Midbrain (tissue), 1 donor: ENCODE results near the gene NUP133.
"Not testable (repeated sequence)": the region's sequence is repeated elsewhere in the genome, so short reads cannot be mapped to it uniquely, and the experiment has no call there.

Experiments used
- DNase-seq: peaks from one replicate; lab custom pipeline; 2025; lab: John Stamatoyannopoulos, UW

Gene NUP133

DNA sequence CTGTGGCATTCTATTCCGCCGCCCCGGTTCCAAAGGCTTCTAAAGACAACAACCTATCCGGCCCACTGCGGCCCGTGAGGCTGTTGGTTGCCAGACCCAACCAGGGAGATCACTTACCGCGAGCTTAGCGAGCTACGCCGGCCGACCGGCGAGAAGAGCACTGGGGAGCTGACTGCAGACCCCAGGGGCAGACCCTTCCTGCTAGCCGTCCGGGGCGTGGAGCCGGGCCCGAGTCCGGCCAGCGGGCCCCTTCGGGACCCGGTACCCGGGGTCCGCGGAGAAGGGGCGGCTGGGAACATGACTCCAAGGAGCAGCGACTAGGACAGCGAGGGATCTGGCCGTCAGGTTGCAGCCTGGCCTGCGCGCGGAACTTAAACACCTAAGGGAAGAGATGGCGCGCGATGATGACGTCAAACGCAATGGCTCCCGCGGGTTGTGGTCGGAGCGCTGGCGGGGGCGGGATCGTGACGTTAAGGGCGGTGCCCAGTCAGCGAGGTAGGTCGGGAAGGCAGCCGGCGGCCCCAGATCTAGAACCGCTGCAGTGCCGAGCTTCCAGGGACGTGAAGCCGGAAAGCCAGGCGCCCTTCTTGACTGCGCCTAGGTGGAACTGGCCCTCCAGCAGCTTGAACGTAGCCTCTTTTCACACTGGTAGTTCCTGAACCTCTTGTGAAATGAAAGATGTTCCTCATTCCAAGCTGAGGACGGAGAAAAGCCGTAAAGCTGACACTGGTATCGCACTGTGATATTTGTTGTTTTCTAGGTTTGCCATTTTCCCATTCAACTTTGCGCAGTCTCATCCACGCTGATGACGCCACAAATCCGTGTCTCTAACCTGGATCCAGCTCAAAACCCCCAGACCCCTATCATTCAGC, at the start of gene NUP133:
TSS of gene NUP133 (minus strand) at position 391 of the 872 bp plus-strand sequence. CDS start at position 299, 92 bp downstream.
- DNase-seq: peak; percentile 95

- DNase-seq: no peak
Measured at GRCh38 chr1:229557200-229557850, 49.2 kb upstream of the NUP133 start.

DNA sequence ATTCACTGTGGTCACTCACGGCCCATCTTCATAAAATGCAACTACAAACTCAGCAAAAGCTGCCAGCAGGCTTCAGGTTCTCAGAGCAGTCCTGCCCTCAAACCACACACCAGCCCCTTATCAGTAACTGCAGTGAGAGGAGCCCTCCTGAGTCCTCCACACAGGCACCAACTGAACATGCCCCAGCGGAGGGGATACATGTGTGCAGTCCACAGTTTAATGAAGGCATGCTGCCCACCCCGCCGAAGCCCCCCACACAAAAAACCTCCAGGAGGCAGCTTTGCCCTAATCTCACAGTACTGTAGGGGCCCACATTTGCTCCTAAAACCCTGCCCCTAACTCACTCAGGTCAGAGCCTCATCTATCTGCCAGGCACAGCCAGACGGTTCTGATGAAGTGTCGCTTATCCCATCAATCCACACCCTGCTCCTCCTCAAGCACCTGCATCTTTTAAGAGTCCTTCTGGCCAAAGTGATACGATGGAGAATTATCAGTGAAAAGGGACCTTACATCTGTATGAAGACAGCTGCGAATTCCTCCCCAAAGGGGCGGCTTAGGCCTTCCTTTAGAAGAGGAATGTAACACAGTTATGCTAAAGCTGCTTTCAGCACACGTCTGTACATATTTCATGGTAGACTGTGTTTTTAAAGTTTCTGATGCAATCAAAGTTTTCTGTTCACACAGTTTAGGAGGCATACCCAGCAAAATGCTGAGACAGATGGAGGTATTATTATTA, 46.9 kb upstream of the NUP133 start:
- no peak for DNase-seq

DNA sequence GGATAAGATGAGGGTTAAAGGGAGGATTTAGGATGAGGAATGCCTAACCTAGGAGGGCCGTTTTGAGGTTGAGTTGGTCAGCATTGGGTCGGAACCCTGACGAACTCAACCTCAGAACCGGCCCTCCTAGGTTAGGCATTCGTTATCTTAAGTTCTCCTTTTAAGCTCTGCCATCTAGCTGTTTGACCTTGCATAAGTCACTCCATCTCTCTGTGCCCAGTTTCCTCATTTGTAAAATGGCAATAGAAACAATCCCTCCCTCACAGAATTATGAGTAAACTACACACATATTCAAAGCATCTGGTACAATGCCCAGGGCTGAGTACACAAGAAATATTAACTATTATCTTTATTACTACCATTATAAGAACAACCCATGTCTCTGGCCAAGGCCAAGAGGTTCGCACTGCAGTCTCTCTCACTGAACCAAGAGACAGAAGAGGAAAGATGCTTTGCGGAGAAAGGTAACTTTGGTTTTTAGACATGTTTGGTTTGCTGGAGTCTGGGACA, 45.5 kb upstream of the NUP133 start:
- no peak for DNase-seq

DNA sequence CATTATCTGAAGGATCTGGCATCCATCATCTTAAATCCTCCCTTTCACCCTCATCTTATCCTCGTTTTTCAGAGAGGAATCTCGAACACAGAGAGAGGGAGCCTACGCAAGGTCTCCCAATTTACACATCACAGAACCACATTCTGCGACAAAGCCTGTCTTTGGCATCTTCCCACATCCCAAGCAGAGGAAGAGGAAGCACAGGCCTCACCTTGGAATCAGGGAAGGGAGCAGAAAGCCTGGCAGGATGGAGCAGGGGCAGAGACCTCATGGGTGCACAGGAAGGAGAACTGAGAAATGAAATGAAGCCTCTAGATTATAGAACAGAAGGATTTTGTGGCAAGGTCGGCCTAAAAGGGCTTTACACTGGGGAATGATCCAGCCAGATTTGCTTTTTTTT, 44.6 kb upstream of the NUP133 start:
- DNase-seq: no peak

GRCh38 chr1:229550812-229551567, 42.8 kb upstream of the NUP133 start:
- DNase-seq: no peak

GRCh38 chr1:229547542-229547941, 39.4 kb upstream of the NUP133 start:
- no peak for DNase-seq

GRCh38 chr1:229544587-229544986, 36.4 kb upstream of the NUP133 start:
- DNase-seq: no peak

DNA sequence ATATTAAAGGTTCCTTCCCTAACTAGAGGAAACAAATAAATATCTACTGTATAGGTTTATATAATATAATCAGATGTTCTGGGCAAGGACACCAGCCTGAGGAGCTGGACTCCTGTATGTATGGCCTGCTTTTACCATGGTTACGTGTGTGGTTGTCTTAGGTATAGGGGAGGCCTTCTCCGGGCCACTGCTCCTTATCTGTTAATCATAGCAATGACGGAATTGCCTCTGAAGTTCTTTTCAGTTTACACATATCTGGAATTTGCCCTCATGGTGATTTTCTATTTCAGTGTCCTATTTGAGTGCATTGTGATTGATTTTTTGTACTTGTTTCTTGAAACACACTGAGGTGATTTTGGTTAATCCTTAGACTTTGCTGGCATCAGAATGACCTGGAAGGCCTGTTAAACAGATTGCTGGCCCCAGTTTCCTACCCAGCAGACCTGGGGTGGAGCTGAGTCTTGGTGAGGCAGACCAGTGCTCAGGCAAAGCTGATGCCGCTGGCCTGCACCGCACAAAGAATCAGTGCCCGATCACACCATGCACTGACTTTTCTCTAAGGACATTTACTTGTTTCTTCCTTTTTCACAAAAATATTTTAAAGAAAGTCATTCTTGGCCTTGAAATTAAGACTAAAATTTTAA, 31.8 kb upstream of the NUP133 start:
- no peak for DNase-seq

DNA sequence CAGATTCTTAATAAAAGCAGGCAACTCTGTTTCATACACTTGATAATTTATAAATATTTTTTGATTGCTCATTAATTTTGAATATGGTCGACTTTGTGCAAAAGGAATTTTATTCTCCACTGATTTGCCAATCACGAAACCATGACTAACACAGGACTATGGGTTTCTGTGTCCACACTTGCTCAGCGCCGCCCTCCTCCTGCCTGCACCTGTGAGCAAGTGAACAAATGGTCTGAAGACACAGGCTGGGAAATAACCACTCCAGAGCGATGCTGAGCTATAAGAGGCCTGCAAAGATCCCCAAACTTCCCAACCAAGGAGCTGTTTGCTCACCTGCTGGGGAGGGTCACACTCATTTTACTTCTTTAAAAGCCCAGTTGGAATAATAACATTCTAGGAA, 30.8 kb upstream of the NUP133 start:
- no peak for DNase-seq

GRCh38 chr1:229537894-229538293, 29.8 kb upstream of the NUP133 start:
- no peak for DNase-seq

DNA sequence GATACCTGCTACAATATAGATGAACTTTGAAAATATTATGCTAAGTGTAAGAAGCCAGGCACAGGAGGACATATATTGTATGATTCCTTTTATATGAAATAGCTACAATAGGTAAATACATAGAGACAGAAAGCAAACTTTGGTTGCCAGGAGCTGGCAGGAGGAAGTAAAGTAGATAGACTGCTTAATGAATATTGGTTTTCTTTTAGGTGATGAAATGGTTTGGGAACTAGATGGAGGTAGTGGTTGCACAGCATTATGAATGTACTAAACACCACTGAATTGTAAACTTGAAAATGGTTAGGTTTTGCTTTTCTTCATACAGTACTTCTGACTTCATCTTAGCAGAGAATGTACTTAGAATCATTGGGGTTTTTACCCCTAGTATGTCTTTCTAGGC, 28.8 kb upstream of the NUP133 start:
- no peak for DNase-seq

GRCh38 chr1:229535230-229535629, 27.1 kb upstream of the NUP133 start:
- DNase-seq: no peak

- DNase-seq: no peak
Measured at GRCh38 chr1:229531326-229531725, 23.2 kb upstream of the NUP133 start.

- DNase-seq: no peak
Measured at GRCh38 chr1:229529639-229530038, 21.5 kb upstream of the NUP133 start.

DNA sequence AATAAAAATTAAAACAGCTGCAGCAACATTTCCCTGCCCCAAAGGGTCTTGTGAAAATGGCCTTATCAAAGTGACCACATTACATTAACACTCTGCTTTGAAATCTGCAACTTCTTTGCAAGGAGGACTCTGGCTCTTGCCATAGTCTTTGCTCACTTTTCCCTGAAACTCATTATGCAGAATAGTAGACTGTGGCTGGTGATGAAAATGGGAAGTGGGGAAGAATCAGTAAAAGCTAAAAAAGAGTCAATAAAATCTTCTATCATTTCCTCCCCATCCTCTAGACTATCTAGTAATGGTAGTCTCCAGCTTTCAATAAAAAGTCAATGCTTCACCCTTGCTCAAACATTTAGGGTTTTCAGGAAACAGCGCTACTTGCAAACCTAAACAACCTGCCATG, 18.6 kb upstream of the NUP133 start:
- DNase-seq: no peak

DNA sequence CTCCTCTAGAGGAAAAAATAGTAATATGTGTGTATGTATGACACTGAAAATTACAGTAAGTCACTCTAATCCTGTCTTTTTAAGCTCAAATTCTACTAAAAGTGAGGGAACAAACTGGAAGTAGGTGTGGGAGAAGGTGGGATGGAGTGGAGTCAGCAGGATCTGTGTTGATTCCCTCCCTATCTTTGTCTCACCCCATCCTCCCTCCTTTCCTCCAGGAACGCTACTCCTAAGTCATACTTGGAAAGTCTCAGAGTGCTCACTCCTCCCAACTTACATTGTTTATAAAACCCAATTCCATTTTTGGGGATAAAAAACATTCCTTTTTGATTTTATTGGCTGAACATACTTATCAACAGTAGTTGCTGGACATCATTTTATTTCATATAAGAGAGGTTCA, 14.9 kb upstream of the NUP133 start:
- no peak for DNase-seq

DNA sequence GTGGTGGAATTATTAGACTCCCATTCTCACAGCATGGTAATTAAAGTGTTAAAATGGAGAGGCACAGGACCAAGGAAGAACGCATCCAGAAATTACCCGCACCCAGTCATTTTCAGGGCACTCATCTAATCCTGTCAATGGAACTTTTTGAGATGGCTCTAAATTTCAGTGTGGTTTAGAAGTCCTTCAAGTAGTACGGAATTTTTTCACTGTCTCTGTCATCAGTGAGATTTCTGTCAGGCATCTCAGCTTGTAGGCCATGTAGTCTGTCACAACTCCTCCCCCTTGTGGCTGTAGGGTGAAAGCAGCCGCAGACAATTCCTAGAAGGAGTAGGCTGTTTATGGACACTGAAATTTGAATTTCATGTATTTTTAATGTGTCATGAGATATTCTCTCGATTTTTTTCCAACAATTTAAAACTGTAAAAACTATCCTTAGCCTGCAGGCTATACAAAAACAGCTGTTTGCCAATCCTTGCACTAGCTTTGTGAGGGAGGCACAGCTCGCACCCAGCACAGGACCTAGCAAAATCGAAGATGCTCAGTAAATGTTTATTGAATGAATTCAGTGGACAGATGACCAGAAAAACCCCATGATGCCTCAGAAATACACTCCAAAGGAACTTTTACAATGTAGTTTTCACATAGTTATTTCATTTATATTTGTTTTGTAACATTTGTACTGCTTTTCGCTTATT, 6.6 kb upstream of the NUP133 start:
- peak; percentile 76 for DNase-seq

- DNase-seq: not testable (repeated sequence)
Measured at GRCh38 chr1:229511625-229512024, 3.5 kb upstream of the NUP133 start.

DNA sequence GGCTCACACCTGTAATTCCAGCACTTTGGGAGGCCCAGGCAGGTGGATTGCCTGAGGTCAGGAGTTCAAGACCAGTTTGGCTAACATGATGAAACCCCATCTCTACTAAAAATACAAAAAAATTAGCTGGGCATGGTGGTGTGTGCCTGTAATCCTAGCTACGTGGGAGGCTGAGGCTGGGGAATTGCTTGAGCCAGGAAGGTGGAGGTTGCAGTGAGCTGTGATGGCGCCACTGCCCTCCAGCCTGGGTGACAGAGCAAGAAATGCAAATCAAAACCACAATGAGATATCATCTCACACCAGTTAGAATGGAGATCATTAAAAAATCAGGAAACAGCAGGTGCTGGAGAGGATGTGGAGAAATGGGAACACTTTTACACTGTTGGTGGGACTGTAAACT, 3.1 kb upstream of the NUP133 start:
- not testable (repeated sequence) for DNase-seq

DNA sequence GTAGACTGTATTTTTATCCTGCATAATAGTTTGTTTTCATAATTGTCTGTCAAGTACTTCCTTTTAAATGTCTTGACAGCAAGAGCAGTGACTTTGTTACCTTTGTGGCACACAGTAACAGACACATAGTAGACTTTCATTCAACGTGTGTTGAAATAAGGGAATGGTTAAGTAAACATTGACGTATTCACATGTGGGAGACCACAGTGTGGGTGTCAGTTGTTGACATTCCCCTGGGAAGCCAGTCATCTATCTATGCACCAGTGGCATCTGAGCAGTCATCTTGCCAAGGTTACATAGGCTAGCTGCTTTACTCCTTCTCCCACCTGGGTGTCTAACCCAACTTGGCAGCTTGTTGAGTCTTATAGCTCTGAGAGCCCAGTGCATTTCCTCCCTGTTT, 1.4 kb upstream of the NUP133 start:
- DNase-seq: no peak
